Posterior vena cava (tissue), 2 donors: Measurements from ENCODE around the gene KRTAP10-8. TPM values are rescaled to one million over a fixed set of nuclear protein-coding genes. Genes with fewer than 3 reads are reported as not detected.
"Not testable (repeated sequence)": the region's sequence is repeated elsewhere in the genome, so short reads cannot be mapped to it uniquely, and the experiment has no call there.

Experiments used
- DNase-seq: peaks from one replicate; pipeline ENCODE4 v3.0.0-alpha.2; 2020; ENCODE audit warnings: low spot score
- intact Hi-C, 2 donors: fragments of 100-400 bp; cut with DNase I; formaldehyde crosslinking; loops; one replicate each; pipeline versions ENCODE4 v1.14.1 to v1.14.2; 2022 to 2023
- total RNA-seq, 2 donors: library from RNA; stranded (reverse); fragmentation: NEBNext Ultra II Directional; extraction: Animal tissue kit (Norgen Biotek cat#: 25700); gene quantifications; one replicate each; pipeline ENCODE4 v1.2.1, GENCODE V29; 2021
- donor health status: DM: yes; HTN: yes; CAD: no.
- donor health status: DM: yes; HTN: yes; CAD: no.

KRTAP10-8 gene
- total RNA-seq, 2 donors from 2014 or later: not detected

GRCh38 chr21:44632067-44632466 is 20.2 kb downstream of the KRTAP10-8 start:
- DNase-seq: no peak
- intact Hi-C loops: no loop called here

DNA sequence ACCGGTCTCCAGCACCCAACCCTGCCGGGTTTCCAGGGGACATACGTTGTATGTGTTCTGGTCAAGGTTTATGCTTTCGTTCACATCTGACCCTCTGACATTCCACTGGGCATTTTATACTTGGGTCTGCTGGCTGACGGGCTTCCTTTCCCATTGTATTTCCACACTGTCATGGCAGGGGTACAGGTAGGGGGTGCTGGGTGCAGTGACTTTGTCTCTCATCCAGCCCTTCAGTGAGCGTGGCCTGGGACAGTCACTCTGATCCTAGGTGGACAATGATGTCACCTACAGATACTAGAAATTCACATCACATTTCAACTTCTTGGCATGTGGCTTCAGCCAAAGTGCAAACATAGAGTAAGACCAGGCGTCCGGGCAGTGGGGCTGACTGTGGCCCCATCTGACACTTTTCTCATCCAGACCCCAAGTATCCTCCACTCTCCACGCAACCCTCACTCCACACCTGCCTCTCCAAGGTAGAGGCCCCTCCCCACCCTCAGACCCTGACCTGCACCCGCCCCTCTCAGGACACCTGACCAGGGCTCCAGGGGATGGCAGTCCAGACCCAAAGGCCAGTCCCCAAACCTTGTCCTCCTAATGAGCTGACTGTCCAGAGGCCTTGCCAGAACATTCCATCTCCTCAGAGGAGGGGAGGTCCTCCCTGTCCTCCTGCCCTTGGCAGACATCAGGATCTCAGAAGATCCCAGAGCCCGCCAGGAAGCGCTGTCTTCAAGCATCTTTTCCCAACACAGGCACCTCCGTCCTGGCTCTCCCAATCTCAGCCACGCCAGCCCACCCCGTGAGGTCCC is 24.5 kb downstream of the KRTAP10-8 start:
- intact Hi-C loops: no loop called here
- peak; percentile 28 for DNase-seq

DNA sequence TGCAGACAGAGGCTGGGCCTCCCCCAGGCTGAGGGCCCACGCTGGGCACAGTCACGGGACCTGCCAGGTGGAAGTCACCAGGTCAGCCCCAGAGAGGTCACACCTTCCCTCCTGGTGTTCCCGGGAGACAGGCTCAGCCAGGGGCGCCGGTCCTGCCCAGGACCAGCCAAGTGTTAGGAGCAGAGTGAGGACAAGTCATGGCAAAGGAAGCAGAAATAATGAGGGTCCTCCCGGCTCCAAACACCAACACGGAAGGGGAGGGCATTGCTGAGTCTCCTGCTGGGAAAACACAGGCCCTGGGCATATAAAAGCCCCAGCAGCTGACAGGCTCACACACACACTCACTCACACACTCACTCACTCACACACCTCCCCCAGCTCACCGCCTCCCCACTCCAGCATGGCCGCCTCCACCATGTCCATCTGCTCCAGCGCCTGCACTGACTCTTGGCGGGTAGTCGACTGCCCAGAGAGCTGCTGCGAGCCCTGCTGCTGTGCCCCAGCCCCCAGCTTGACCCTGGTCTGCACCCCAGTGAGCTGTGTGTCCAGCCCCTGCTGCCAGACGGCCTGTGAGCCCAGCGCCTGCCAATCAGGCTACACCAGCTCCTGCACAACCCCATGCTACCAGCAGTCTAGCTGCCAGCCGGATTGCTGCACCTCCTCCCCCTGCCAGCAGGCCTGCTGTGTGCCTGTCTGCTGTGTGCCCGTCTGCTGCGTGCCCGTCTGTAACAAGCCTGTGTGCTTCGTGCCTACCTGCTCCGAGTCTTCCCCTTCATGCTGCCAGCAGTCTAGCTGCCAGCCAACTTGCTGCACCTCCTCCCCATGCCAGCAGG is 25.4 kb downstream of the KRTAP10-8 start, which contains the start of gene KRTAP10-10:
Gene KRTAP10-10, plus strand, starts transcription at position 339 of the 833 bp plus-strand sequence. Its CDS starts 62 bp downstream, at position 401.
- intact Hi-C loops: no loop called here
- DNase-seq: no peak

DNA sequence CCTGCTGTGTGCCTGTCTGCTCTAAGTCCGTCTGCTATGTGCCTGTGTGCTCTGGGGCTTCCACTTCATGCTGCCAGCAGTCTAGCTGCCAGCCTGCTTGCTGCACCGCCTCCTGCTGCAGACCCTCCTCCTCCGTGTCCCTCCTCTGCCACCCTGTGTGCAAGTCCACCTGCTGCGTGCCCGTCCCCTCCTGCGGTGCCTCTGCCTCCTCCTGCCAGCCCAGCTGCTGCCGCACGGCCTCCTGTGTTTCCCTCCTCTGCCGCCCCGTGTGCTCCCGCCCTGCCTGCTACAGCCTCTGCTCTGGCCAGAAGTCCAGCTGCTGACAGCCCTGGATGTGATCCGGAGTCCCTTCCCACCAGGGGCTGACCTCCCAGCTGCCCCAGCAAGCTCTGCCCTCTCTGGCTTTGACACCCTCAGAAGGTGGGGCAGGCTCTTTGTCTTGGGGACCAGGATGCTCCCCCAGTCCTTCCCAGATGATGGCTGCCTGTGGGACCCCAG is 26.0 kb downstream of the KRTAP10-8 start:
- intact Hi-C loops, DNase-seq: not testable (repeated sequence)

DNA sequence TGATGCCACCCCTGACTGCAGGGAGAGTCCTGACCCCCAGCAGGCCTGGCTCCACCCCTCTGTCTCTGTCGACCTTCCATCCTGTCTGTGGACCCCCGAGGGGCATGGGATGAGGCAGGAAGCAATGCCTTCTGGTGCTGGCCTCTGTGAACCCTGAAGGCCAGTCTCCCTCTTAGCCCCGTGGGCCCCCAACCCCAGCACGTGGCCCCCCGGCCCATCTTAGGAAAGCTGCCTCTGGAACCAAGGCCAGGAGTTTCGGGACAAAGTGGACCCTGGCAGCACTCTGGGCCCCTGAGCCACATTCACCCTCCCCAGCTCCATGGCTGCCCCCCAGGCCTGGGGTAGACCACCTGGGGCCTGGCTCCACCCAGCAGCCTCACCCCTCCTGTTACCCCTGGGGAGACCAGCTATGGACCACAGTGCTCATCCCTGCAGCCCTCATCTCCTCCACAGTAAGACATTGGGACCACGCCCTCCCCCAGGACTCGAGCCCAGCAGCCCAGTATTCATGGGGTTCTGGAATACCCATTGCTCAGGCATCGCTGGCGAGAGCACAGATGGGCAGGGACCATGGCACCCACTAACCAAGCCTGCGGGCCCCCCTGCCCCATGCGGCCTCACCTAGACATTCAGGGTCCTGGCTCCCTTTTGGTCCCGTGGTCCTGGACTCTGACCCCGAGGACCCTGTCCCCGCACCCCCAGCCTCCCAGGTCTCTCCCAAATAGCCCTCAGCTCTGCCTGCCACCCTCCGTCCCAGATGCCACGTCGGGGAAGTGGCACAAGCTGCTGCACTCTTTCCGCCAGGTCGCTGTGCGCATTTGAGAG is 26.8 kb downstream of the KRTAP10-8 start:
- intact Hi-C loops, DNase-seq: not testable (repeated sequence)

- no peak for DNase-seq
- intact Hi-C loops: no loop called here
Measured at GRCh38 chr21:44639331-44639655, 27.4 kb downstream of the KRTAP10-8 start.

GRCh38 chr21:44640761-44641160 is 28.9 kb downstream of the KRTAP10-8 start:
- intact Hi-C loops: no loop called here
- no peak for DNase-seq

DNA sequence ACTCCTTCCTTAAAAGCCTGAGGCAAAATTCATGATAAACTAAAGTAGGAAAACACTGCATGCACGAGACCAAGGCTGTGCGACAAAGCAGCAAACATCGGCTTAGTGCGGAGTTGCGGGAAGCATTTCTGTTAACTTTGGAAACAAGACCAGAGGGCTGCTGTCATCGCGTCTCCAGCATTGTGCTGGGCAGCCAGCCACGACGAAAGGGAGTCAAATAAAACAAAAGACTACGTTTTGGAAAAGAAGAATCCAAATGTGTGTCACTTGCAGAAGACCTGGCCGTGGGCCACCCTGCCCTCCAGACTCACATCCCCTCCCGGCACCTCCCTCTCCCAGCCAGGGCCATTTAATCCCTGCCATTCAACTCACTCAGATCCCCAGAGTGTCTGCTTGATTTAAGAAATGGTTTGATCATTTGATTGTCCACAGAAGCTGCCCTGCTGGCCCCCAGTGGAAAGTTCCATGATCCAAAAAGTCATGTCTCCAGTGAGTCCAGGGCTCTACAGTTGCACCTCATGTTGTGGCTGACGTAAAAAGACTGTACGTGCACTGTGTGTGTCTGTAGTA is 31.9 kb downstream of the KRTAP10-8 start:
- intact Hi-C loops: no loop called here
- DNase-seq: no peak

DNA sequence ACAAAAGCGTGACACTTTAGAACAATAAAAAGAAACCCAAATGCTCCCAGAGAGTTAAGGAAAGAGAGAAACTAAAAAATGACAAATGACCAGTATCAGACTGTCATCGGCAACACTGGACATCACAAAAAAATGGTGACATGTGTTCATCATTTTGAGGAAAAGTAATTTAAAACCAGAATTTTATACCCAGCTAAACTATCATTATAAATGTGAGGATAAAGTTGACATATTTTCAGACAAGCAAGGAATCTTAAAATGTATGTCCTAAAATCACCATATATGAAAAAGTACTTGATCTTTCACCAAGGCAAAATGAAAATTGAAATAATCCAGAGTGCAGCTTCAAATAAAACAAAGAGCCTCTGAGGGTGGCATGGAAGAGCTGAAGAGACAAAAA is 33.0 kb downstream of the KRTAP10-8 start:
- intact Hi-C loops: no loop called here
- DNase-seq: no peak

- intact Hi-C loops, DNase-seq: not testable (repeated sequence)
Measured at GRCh38 chr21:44646366-44647221, 34.7 kb downstream of the KRTAP10-8 start, which contains the start of gene KRTAP10-11. Gene KRTAP10-11 (plus strand): TSS chr21:44646414. CDS start chr21:44646459, 45 bp downstream.

- intact Hi-C loops: no loop called here
- no peak for DNase-seq
Measured at GRCh38 chr21:44647222-44647552, 35.3 kb downstream of the KRTAP10-8 start.

DNA sequence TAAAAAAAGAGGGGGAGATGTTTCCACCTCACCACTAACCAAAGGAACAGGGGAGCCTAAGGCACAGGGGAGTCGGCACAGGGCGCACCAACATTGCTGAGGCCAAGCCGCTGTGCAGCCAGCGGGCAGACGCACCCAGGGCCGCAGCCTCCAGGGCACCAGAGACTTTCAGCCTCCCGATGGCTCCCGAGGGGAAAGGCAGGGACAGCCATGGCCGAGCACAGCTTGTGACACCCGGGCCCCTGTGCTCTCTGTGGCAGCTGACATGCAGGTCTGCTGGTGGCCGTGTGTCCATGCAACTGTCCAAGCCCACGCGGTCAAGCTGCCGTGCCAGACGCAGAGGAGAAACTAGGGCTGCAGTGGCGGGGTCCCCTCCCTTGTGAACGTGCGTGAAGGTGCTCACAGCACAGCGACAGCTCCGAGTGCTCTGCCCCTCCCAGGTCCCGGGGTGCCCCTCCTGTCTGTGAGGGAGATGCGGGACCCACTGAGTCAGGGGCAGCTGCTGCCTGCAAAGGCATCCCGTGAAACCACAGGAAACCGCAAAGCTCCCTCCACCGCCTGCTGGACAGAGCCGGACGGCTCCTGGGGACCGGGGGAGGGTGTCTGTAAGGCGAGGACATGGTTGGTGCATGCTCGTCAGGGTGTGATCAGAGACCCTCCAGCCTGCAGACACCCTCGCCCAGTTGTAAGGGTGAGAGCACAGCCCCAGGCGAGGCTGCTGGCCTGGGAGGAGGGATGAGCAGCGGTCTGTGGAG is 36.9 kb downstream of the KRTAP10-8 start:
- intact Hi-C loops: no loop called here
- DNase-seq: no peak

GRCh38 chr21:44649521-44650100 is 37.7 kb downstream of the KRTAP10-8 start:
- no peak for DNase-seq
- intact Hi-C loops: no loop called here

DNA sequence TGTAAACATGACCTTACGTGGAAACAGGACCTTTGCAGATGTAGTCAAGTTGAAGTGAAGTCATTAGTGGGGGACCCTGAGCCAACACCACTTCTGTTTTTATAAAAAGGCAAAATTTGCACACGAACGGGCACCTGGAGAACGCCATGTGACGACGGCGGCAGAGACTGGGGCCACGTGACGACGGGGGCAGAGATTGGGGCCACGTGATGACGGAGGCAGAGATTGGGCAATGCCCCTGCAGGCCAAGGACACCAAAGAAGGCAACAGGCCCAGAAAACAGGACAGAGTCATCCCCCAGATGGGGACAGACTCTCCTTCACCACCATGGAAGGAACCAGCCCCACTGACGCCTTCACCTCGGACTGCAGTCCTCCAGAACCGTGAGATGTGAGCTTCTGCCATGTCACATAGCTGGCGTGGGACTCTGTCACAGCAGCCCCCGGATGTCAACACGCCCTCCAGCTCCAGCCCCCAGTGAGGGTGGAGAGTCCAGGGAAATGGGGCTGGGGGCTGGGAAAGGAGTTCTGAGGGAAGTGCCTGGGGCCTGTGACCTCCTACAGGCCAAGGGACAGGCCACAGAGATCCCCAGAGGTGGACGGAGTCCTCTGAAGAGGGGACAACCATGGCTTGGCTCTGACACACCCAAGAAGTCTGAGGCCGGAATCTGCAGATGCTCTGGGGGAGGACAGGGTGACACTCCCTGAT is 38.5 kb downstream of the KRTAP10-8 start:
- DNase-seq: no peak
- intact Hi-C loops: no loop called here

- intact Hi-C loops: no loop called here
- DNase-seq: no peak
Measured at GRCh38 chr21:44650973-44651675, 39.2 kb downstream of the KRTAP10-8 start.

GRCh38 chr21:44653123-44653522 is 41.2 kb downstream of the KRTAP10-8 start:
- intact Hi-C loops: no loop called here
- no peak for DNase-seq
